H9 (cell line): Measurements from ENCODE around the gene TCF20. TPM values are rescaled to one million over a fixed set of nuclear protein-coding genes. Genes with fewer than 3 reads are reported as not detected.

Experiments used
- DNase-seq: peaks from one replicate; pipeline ENCODE4 v3.0.0-alpha.2; 2017
- H2AFZ ChIP-seq: one replicate; pipeline ENCODE4 v1.6.1; 2013; ENCODE audit warnings: mild to moderate bottlenecking, low read length, control low read depth, moderate library complexity
- H2AK5ac ChIP-seq: 2 replicates; pipeline ENCODE4 v1.6.1; 2013; ENCODE audit warnings: low read length, control low read depth, mixed read lengths; ENCODE audit not compliant: insufficient read length
- H2BK120ac ChIP-seq: one replicate; pipeline ENCODE4 v1.6.1; 2013; ENCODE audit warnings: low read depth, mild to moderate bottlenecking, low read length, control low read depth, inconsistent platforms; ENCODE audit not compliant: poor library complexity, severe bottlenecking
- H2BK12ac ChIP-seq: 2 replicates; pipeline ENCODE4 v1.6.1; 2013; ENCODE audit warnings: low read length, control low read depth, mixed read lengths, low read depth; ENCODE audit not compliant: insufficient read length
- H2BK15ac ChIP-seq: 2 replicates; pipeline ENCODE4 v1.6.1; 2013; ENCODE audit warnings: low read depth, low read length, control low read depth
- H2BK20ac ChIP-seq: one replicate; pipeline ENCODE4 v1.6.1; 2013; ENCODE audit warnings: low read depth, mild to moderate bottlenecking, low read length, control low read depth, inconsistent platforms; ENCODE audit not compliant: poor library complexity, severe bottlenecking
- H2BK5ac ChIP-seq: 2 replicates; pipeline ENCODE4 v1.6.1; 2013; ENCODE audit warnings: low read length, control low read depth, mixed read lengths; ENCODE audit not compliant: insufficient read length
- H3K14ac ChIP-seq: 2 replicates; pipeline ENCODE4 v1.6.1; 2013; ENCODE audit warnings: low read length, control low read depth; ENCODE audit not compliant: insufficient read depth
- H3K18ac ChIP-seq: 2 replicates; pipeline ENCODE4 v1.6.1; 2013; ENCODE audit warnings: low read depth, mild to moderate bottlenecking, mixed read lengths, low read length, control low read depth; ENCODE audit not compliant: insufficient read length
- H3K23ac ChIP-seq: 2 replicates; pipeline ENCODE4 v1.6.1; 2013; ENCODE audit warnings: low read length, control low read depth, mixed read lengths, low read depth; ENCODE audit not compliant: insufficient read length
- H3K23me2 ChIP-seq: 2 replicates; pipeline ENCODE4 v1.6.1; 2013; ENCODE audit warnings: low read depth, mild to moderate bottlenecking, mixed read lengths, low read length, control low read depth; ENCODE audit not compliant: insufficient read length, poor library complexity, severe bottlenecking
- H3K27ac ChIP-seq: 2 replicates; pipeline ENCODE4 v1.5.1; 2013; ENCODE audit warnings: low read length, control low read depth, mixed read lengths, low read depth; ENCODE audit not compliant: insufficient read length
- H3K27me3 ChIP-seq: 2 replicates; pipeline ENCODE4 v1.6.1; 2013; ENCODE audit warnings: low read length, control low read depth, inconsistent platforms; ENCODE audit not compliant: insufficient read depth
- H3K4ac ChIP-seq: 2 replicates; pipeline ENCODE4 v1.6.1; 2013; ENCODE audit warnings: low read depth, mild to moderate bottlenecking, control low read depth, inconsistent platforms, low read length, moderate library complexity
- H3K4me1 ChIP-seq: 2 replicates; pipeline ENCODE4 v1.6.1; 2013; ENCODE audit warnings: low read length, control low read depth, inconsistent platforms; ENCODE audit not compliant: insufficient read depth
- H3K4me2 ChIP-seq: 2 replicates; pipeline ENCODE4 v1.6.1; 2013; ENCODE audit warnings: low read length, control low read depth, mixed read lengths; ENCODE audit not compliant: insufficient read length, insufficient read depth
- H3K56ac ChIP-seq: 2 replicates; pipeline ENCODE4 v1.6.1; 2013; ENCODE audit warnings: low read depth, mild to moderate bottlenecking, mixed read lengths, low read length, control low read depth; ENCODE audit not compliant: insufficient read length
- H3K79me1 ChIP-seq: 2 replicates; pipeline ENCODE4 v1.6.1; 2013; ENCODE audit warnings: low read depth, mild to moderate bottlenecking, moderate library complexity, low read length, control low read depth, inconsistent platforms; ENCODE audit not compliant: insufficient read depth, poor library complexity, severe bottlenecking
- H3K79me2 ChIP-seq: 2 replicates; pipeline ENCODE4 v1.6.1; 2013; ENCODE audit warnings: low read length, control low read depth, inconsistent platforms; ENCODE audit not compliant: insufficient read depth
- H3K9ac ChIP-seq: 2 replicates; pipeline ENCODE4 v1.6.1; 2013; ENCODE audit warnings: low read length, control low read depth, mixed read lengths; ENCODE audit not compliant: insufficient read length; ENCODE audit errors: extremely low read depth
- H3K9me3 ChIP-seq: one replicate; pipeline ENCODE4 v1.6.1; 2013; ENCODE audit warnings: low read depth, low read length, inconsistent platforms; ENCODE audit not compliant: control insufficient read depth
- H3T11ph ChIP-seq: one replicate; pipeline ENCODE4 v1.6.1; 2013; ENCODE audit warnings: mild to moderate bottlenecking, low read length, control low read depth, inconsistent platforms
- H4K20me1 ChIP-seq: one replicate; pipeline ENCODE4 v1.6.1; 2013; ENCODE audit not compliant: control insufficient read depth, insufficient read length, insufficient read depth
- H4K5ac ChIP-seq: 2 replicates; pipeline ENCODE4 v1.6.1; 2013; ENCODE audit warnings: low read depth, mild to moderate bottlenecking, mixed read lengths, low read length, control low read depth; ENCODE audit not compliant: insufficient read length
- H4K8ac ChIP-seq: replicated peaks from 2 replicates; pipeline ENCODE4 v1.6.1; 2013; ENCODE audit warnings: low read length, control low read depth, mixed read lengths, low read depth; ENCODE audit not compliant: insufficient read length
- H4K91ac ChIP-seq: 2 replicates; pipeline ENCODE4 v1.6.1; 2013; ENCODE audit warnings: low read depth, mild to moderate bottlenecking, moderate library complexity, mixed read lengths, low read length, control low read depth; ENCODE audit not compliant: insufficient read length
- H3K27ac Mint-ChIP-seq, 3 experiments: 2 replicates in 2 of 3; 3 replicates in 1 of 3; pipeline ENCODE4 v1.8.0; 2020 to 2021; ENCODE audit warnings: mixed read lengths in 3 of 3, mild to moderate bottlenecking in 1 of 3, moderate library complexity in 1 of 3
- H3K27me3 Mint-ChIP-seq: 2 replicates; pipeline ENCODE4 v1.8.0; 2021; ENCODE audit warnings: low read depth, mild to moderate bottlenecking, moderate library complexity, mixed read lengths
- H3K36me3 Mint-ChIP-seq, 3 experiments: 2 replicates in 2 of 3; 3 replicates in 1 of 3; pipeline ENCODE4 v1.8.0; 2020 to 2021; ENCODE audit warnings: low read depth in 3 of 3, mixed read lengths in 3 of 3; ENCODE audit not compliant: insufficient read depth in 1 of 3
- H3K4me1 Mint-ChIP-seq, 2 experiments: 2 replicates each; pipeline ENCODE4 v1.8.0; 2020; ENCODE audit warnings: mixed read lengths in 2 of 2
- H3K4me3 Mint-ChIP-seq, 2 experiments: 2 replicates in 1 of 2; 3 replicates in 1 of 2; pipeline ENCODE4 v1.8.0; 2020 to 2021; ENCODE audit warnings: mild to moderate bottlenecking in 2 of 2, mixed read lengths in 2 of 2, moderate library complexity in 1 of 2
- H3K9me3 Mint-ChIP-seq, 2 experiments: 2 replicates in 1 of 2; 3 replicates in 1 of 2; pipeline ENCODE4 v1.8.0; 2020; ENCODE audit warnings: mild to moderate bottlenecking in 2 of 2, mixed read lengths in 2 of 2, moderate library complexity in 1 of 2
- CTCF ChIP-seq: fragments of 200-600 bp; sonication (generic); conservative IDR thresholded peaks from 3 replicates; pipeline ENCODE4 v1.8.0; 2021; ENCODE audit warnings: antibody characterized with exemption, mild to moderate bottlenecking
- WGBS: extraction: QIAGEN DNeasy Blood & Tissue Kit; methylation state at CpG from one replicate; pipeline ENCODE4 v1.1.7; 2013; ENCODE audit warnings: missing lambda C conversion rate, low lambda C conversion rate, mixed read lengths; ENCODE audit not compliant: insufficient read length; ENCODE audit errors: extremely low coverage; 5-methylcytosine and 5-hydroxymethylcytosine counted together
- total RNA-seq: library from RNA; stranded (reverse); gene quantifications from 2 replicates; pipeline ENCODE4 v1.2.1, GENCODE V29; 2021

TCF20 gene
- total RNA-seq, 1 experiment from 2014 or later = 75.6 TPM

DNA sequence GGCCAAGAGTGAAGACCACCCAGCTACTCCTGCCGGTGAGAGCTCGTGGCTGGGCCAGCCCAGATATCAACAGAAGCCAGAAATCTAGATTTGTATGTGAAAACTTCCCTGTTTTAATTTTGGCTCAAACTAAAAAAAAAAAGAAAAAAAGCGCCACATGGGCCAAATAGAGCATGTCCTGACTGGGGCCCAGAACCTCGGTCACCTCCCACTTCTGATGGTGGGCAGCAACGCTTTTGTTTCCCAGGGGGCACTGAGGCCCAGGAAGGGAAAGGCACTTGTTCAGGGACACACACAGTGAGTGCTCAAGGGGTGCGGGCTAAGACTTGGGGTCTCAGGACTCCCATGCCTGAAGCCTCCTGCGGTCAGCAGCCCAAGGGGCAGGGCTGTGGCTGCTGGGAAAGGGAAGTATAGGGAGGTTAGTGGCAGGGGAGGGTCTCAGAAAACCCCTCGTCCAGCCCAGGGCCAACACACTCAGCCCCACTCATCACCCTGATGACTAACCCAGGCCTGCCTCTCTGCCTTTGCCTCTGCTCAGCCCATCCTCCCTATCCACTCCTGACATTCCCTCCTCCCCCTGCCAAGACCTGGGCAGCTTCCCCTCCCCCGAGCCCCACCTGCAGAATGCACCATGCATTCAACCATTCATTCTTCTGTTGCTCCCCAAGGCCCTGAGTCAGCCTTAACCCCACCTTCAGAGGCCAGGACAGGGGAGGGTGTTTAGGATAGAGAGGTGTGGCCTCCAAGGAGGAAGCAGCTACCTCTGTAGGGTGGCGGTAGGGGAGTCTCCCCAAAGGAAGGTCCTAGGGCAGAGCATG lies 30.0 kb upstream of the TCF20 start:
- Histone ChIP-seq H2BK20ac (no peak overlapping the region), H3K23ac (no peak overlapping the region), H2BK5ac (no peak overlapping the region), H4K20me1 (no peaks in the 10 kb centered on the region), H2BK15ac (no peak overlapping the region), H3K56ac (no peak overlapping the region), H3K14ac (0 out of 2 replicates have a peak overlapping the region, but pooled peaks have one; percentile 25), H3K79me2 (no peaks in the 10 kb centered on the region), H2AFZ (no peak overlapping the region), H2BK12ac (no peak overlapping the region), H4K5ac (no peak overlapping the region), H3K9ac (no peak overlapping the region), H3K4me2 (peak overlapping the region; percentile 68), H4K8ac (no peak overlapping the region), H2BK120ac (no peak overlapping the region), H3K4me1 (peaks cover 11% of the 10 kb centered on the region; the same call in 1 of the 2 replicates), H4K91ac (no peak overlapping the region), H3K18ac (no peak overlapping the region), H3T11ph (no peak overlapping the region), H3K4ac (no peak overlapping the region), H3K9me3 (no peaks in the 10 kb centered on the region), H3K27ac (no peak overlapping the region), H3K79me1 (no peaks in the 10 kb centered on the region), H3K27me3 (no peaks in the 10 kb centered on the region; the same call in 1 of the 2 replicates), H2AK5ac (no peak overlapping the region), H3K23me2 (peaks cover 4% of the 10 kb centered on the region)
- Mint-ChIP-seq H3K27me3 (peaks cover 48% of the 10 kb centered on the region), H3K4me3 (peak overlapping the region; percentile 42 to 78; a peak in 4 of 5 replicates), H3K36me3 (no peaks in the 10 kb centered on the region), H3K4me1 (peaks cover 52 to 78% of the 10 kb centered on the region in 2 experiments), H3K9me3 (no peaks in the 10 kb centered on the region), H3K27ac (peak overlapping the region; percentile 73 to 95 (median 84); a peak in 4 of 7 replicates)
- no CpG with 5 or more reads among the region's 10 CpGs for whole genome bisulfite sequencing
- TF ChIP-seq CTCF = no peak
- peak; percentile 63 for DNase-seq
